GM21390 (cell line): Measurements from ENCODE around the gene DUSP22.
"Not testable (repeated sequence)": the region's sequence is repeated elsewhere in the genome, so short reads cannot be mapped to it uniquely, and the experiment has no call there.

Source experiments
- ATAC-seq: cut with Tn5 transposase; IDR thresholded peaks from one replicate; pipeline ENCODE4 v1.9.1; 2021; ENCODE audit not compliant: unreplicated experiment

Gene DUSP22

GRCh38 chr6:279341-280029 is 12.8 kb upstream of the DUSP22 start:
- no peak for ATAC-seq

- ATAC-seq, result no peak
Observed at GRCh38 chr6:280775-281468, 11.4 kb upstream of the DUSP22 start.

- no peak for ATAC-seq
Observed at GRCh38 chr6:281469-282103, 10.7 kb upstream of the DUSP22 start.

- no peak for ATAC-seq
Observed at GRCh38 chr6:282177-282866, 10.0 kb upstream of the DUSP22 start.

- no peak for ATAC-seq
Observed at GRCh38 chr6:282867-283416, 9.3 kb upstream of the DUSP22 start.

GRCh38 chr6:284486-284885 is 7.8 kb upstream of the DUSP22 start:
- ATAC-seq, result no peak

- ATAC-seq, result no peak
Observed at GRCh38 chr6:285030-285771, 7.1 kb upstream of the DUSP22 start.

GRCh38 chr6:285902-286301 is 6.4 kb upstream of the DUSP22 start:
- ATAC-seq, result not testable (repeated sequence)

GRCh38 chr6:286681-287488 is 5.4 kb upstream of the DUSP22 start:
- no peak for ATAC-seq

- no peak for ATAC-seq
Observed at GRCh38 chr6:287489-287860, 4.8 kb upstream of the DUSP22 start.

- no peak for ATAC-seq
Observed at GRCh38 chr6:288866-289265, 3.4 kb upstream of the DUSP22 start.

- ATAC-seq, result no peak
Observed at GRCh38 chr6:290111-290922, 2.0 kb upstream of the DUSP22 start.

- no peak for ATAC-seq
Observed at GRCh38 chr6:291204-291696, 1.0 kb upstream of the DUSP22 start.

GRCh38 chr6:292506-293192 is 362 bp downstream of the DUSP22 start:
- ATAC-seq, result peak; percentile 29

GRCh38 chr6:293193-294174 is 1.2 kb downstream of the DUSP22 start:
- ATAC-seq, result no peak

- ATAC-seq, result no peak
Observed at GRCh38 chr6:294656-295565, 2.6 kb downstream of the DUSP22 start.
